CD4-positive, alpha-beta T cell treated with Interleukin-6 at 100 ng/mL for 8 hours (primary cell): ENCODE data around the gene RAB3A.
"Not testable (repeated sequence)": the region's sequence is repeated elsewhere in the genome, so short reads cannot be mapped to it uniquely, and the experiment has no call there.

Experiments used
- DNase-seq: peaks from one replicate; pipeline ENCODE4 v3.0.0-alpha.2; 2020; ENCODE audit warnings: mixed read lengths, low spot score

RAB3A gene

DNA sequence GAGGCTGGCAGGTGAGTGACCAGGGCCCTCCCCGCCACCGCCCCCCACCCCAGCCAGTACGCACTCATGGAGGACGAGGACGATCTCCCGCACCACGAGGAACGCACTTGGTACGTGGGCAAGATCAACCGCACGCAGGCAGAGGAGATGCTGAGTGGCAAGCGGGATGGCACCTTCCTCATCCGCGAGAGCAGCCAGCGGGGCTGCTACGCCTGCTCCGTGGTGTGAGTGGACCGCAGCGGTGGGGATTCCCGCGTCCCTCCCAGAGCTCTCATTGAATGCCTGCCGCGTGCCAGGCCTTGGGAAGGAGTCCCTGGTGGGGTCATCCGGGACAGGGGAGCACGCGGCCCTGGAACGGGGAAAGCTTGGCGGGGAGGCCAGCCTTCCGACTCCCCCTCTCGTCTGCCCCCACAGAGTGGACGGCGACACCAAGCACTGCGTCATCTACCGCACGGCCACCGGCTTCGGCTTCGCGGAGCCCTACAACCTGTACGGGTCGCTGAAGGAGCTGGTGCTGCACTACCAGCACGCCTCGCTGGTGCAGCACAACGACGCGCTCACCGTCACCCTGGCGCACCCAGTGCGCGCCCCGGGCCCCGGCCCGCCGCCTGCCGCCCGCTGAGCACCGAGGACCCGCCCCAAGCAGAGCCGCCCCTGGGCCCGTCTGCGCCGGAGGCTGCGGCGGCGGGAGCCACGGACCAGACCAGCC is 35.0 kb downstream of the RAB3A start:
- no peak for DNase-seq

DNA sequence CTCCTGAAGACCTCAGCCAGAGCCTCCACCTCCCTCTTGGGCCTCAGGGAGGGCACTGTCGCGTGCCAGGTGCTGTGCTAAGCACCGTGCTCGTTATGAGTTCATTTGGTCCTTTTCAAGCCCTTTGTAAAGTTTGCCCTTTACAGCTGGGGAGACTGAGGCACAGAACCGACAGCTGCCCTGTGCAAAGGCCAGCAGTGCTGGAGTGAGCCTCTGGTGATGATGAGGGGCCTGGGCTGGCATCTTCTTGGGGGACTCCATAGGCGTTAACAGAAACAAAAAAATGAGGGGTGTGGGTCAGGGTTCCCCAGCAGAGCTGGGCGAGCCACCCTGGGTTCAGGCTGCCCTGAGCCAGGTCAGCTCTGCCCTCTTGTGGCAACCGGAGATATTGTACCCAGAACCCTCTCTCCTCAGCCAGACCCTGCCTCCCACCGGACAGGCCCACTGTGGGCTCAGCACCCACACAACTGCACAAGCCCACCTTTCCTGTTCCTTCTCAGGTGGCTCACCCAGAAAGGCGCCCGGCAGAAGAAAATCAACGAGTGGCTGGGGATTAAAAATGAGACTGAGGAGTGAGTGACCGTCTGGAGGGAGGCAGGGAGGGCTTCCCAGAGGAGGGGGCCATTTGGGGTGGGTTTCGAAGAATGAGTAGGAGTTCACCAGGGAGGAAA is 35.7 kb downstream of the RAB3A start:
- DNase-seq: peak; percentile 64

DNA sequence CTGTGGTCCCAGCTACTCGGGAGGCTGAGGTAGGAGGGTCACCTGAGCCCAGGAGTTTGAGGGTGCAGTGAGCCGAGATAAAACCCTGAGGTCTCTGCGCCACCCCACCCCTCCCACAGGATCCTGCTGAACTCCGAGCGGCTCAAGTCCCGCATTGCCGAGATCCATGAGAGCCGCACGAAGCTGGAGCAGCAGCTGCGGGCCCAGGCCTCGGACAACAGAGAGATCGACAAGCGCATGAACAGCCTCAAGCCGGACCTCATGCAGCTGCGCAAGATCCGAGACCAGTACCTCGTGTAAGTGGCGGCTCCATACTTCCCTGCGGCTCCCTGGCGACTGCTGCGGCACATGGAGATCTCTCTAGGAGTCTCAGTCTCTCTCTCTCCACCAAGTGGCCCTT is 36.8 kb downstream of the RAB3A start:
- DNase-seq: no peak

DNA sequence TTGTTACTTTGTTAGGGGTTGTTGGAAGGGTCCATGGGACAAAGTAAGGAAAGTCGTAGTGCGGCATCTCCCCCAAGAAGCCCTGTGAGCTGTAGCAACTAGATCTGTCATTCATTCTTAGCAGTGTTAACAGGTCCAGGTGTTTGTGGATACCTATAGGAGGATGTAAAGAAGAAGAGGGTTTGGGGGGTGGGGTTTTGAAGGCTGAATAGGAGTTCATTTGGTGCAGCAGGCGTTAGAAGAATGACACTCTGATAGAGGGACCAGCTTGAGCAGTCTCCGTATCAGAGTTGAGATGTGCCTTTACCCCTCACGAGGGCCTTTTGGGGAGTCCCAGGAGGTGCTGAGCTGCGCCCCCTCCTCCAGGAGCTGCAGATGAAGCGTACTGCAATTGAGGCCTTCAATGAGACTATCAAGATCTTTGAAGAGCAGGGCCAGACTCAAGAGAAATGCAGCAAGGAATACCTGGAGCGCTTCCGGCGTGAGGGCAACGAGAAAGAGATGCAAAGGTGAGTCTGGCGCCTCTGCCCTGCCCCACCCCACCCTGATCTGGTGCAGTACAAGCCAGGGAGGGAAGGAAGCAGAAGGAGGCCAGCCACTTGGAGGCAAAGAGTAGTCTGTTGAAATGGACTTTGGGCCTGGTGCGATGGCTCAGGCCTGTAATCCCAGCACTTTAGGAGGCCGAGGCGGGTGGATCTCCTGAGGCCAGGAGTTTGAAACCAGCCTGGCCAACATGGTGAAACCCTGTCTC is 37.9 kb downstream of the RAB3A start:
- no peak for DNase-seq

DNA sequence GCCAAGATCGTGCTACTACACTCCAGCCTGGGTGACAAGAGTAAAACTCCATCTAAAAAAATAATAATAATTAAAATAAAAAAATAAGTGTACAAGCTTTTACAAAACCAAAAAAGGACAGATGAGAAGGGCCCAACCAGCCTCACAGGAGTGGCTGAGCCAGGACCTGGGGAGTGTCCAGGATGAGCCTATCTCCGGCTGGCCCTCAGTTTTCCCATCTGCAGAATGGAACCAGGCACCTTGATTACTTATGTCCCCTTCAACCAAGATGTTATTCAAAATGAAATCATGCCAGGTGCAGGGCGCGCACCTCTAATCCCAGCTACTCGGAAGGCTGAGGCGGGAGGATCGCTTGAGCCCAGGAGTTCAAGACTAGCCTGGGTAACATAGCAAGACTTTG is 39.8 kb downstream of the RAB3A start:
- DNase-seq: no peak

DNA sequence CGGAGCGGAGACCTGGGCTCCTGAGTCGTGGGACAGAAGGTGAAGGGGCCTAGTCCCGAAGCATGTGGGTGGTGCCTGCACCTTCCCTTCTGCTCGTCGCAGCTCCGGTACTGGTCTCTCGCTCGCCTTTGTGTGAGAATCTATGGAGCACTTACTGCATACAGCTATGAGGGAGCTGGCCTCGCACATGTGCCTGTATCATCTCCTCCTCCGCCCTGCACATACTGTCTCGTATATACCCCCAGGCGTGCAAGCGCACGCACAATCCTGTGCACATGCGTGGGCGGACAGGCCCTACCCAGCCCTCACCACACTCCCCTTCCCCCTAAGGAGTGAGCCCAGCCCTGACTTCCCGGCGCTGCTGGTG is 42.2 kb downstream of the RAB3A start:
- DNase-seq: no peak

DNA sequence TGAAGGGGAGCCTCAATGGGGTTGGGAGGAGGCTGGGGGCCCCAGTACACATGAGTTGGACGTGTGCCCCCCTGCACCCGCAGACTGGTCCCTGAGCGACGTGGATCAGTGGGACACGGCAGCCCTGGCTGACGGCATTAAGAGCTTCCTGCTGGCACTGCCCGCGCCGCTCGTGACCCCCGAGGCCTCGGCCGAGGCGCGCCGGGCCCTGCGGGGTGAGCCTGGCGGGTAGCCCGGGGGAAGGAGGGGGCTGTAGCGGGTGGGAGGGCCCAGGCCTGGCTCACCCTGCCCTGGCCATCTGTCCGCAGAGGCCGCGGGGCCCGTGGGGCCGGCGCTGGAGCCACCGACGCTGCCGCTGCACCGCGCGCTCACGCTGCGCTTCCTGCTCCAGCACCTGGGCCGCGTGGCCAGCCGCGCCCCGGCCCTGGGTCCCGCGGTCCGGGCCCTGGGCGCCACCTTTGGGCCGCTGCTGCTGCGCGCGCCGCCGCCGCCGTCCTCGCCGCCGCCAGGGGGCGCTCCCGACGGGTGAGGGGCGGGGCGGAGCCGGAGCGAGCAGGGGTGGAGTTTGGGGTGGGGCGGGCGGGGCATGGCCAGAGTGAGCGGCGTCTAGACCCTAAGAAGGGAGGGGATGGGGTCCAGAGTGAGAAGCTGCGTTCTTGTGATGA is 42.7 kb downstream of the RAB3A start:
- peak; percentile 77 for DNase-seq

DNA sequence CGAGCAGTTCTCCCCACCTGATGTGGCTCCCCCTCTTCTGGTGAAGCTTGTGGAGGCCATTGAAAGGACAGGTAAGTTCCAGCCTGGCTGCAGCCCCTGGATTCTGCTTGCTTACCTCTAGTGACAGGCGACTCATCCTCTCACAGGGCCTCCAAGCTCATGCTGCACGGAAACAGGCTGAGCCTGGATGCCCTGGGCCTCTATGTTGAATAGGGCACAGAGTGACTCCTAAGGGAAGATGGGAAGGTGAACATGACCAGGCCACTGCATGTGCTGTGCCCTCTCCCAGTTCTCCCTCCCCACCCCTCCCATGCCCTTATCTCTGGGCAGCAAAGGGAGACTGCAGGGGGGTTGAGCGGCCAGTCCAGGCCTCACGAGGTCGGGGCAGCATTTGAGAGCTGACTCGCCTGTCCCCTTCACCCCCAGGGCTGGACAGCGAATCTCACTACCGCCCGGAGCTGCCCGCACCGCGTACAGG is 43.3 kb downstream of the RAB3A start:
- no peak for DNase-seq

DNA sequence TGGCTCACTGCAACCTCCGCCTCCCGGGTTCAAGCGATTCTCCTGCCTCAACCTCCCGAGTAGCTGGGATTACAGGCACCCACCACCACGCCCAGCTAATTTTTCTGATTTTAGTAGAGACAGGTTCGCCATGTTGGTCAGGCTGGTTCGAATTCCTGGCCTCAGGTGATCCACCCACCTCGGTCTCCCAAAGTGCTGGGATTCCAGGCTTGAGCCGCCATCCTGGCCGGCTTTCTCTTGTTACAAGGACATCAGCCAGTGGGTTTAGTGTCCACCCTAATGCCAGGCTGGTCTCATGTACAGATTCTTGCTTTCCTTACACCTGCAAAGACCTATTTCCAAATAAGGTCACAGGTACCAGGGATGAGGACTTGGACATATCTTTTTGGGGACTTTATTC is 44.0 kb downstream of the RAB3A start:
- no peak for DNase-seq

DNA sequence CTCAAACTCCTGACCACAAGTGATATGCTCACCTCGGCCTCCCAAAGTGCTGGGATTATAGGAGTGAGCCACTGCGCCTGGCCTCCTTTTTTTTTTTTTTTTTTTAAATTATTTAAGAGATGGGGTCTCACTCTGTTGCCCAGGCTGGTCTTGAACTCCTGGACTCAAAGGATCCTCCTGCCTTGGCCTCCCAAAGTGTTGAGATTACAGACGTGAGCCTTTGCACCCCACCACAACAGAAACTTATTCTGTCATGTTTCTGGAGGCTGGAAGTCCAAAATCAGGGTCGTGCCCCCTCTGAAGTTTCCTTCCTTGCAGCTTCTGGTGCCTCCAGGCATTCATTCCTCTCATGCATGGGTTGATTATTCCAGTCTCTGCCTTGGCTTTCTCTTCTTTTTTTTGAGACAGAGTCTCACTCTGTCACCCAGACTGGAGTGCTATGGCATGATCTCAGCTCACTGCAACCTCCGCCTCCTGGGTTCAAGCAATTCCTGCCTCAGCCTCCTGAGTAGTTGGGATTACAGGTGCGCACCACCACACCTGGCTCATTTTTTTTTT is 44.7 kb downstream of the RAB3A start:
- DNase-seq: not testable (repeated sequence)

DNA sequence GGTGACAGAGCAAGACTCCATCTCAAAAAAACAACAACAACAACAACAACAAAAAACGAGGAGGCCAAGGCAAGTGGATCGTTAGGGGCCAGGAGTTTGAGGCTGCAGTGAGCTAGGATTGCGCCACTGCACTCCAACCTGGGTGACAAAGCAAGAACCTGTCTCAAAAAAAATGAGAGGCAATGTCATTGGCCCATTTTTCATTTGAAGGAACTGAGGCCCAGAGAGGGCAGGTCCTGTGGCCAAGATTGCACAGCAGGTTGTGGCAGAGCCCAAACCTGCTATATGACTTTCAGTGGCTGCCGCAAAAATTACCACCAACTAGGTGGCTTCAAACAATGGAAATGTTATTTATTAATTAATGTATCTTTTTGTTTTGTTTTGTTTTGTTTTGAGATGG is 45.4 kb downstream of the RAB3A start:
- DNase-seq: no peak

DNA sequence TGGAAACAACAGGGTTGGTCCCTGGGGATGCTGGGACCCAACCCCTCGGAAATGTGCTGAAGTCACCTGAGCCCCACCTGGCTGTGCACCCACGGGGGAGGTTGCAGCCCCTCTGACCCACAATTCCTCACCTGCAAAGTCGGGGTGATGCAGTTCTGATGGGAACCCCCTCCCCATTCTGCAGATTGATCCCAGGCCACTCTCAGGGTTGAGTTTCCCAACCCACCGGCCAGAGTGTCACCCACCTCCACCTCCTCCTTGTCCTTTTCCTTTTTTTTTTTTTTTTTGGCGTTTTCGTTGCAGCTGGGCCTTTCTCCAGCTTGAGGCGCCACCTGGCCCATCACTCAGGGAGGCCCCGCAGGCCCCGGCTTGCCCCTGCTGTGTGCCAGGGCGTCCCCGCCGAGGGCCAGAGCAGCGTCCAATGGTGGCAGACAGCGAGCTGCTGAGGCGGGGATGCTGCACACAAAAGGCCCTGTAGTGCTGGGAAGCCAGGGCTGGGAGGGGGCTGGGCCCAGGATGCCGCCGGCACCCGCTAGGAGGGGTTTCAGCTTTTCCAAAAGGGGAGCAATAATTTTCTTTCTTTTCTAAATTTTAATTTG is 46.3 kb downstream of the RAB3A start:
- no peak for DNase-seq

DNA sequence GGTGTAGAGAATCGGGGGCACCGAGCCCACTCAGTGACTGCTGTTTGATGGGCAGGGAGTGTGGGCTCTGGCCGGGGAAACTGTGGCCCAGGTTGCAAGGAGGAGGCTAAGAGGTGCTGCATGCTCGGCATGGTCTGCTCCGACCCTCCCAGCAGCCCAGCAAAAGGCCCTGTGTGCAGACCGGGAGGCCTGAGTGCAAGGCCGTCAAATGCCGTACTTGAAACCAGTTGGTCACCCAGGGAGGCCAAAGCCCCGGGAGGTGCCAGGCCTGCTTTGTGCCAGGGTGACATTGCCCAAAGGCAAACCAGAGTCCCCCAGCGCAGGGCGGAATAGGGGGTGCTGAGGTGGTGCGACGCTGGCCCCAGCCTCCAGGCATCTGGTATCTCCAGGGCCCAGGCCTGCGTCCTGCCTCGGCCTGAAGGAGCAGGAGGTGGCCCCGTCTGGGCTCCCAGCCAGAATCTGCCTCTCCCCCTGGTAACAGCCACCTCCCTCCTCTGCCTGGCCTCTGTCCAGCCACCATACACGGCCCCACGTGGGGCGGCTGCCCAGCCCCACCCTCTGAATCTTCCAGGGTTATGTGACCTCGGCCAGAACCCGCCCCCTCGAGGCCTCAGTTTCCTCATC is 46.9 kb downstream of the RAB3A start:
- no peak for DNase-seq

DNA sequence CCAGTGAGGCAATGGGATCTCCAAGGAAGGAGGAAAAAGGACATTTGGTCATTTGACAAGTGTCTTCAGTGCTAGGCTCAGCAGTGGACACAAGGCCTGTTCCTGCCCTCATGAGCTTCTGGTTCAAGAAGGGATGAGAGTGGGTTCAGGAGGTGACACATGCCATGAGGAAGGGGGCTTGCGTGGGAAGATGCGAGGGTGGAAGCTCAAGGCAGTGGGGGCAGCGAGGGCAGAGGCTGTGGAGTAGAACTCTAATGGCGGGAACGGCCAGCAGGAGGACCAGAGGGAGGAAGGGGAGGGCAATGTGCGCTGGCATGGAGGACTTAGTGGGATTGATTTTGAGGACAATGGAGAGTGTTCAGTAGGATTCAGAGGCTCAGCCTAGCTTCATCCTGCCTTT is 47.6 kb downstream of the RAB3A start:
- DNase-seq: no peak

DNA sequence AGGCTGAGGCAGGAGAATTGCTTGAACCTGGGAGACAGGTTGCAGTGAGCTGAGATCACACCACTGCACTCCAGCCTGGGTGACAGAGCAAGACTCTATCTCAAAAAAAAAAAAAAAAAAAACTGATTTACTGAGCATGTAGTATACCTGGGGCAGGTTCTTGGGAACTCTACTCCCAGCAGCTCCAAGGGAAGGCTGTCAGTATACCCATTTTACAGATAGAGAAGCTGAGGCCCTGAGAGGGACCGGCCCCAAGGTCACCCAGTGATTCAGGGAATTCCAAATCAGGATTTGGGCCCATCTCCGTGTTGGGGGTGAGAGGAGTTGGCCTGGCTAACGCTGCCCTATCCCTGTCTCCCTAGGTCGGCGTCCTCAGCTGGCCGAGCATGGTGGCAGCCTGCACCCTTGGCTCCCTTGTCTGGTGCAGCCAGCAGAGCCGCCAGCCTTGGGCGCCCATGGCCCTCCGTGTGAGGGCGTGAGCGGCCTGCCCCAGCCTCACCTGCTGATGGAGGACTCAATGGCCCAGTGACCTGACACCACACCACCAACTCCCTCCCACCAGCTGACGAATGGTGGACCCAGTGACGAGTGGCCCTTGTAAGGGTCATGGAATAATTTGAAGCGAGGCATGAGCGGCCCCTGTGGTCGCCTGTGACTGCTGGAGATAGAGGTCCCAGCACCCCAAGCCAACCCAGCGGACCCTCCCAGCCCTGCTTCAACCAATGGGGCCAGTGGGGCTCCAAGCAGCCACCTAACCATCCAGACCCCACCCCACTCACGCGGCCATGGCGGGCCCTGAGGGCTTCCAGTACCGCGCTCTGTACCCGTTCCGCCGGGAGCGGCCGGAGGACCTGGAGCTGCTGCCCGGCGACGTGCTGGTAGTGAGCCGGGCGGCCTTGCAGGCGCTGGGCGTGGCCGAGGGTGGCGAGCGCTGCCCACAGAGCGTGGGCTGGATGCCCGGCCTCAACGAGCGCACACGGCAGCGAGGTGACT is 48.5 kb downstream of the RAB3A start:
- DNase-seq: no peak

DNA sequence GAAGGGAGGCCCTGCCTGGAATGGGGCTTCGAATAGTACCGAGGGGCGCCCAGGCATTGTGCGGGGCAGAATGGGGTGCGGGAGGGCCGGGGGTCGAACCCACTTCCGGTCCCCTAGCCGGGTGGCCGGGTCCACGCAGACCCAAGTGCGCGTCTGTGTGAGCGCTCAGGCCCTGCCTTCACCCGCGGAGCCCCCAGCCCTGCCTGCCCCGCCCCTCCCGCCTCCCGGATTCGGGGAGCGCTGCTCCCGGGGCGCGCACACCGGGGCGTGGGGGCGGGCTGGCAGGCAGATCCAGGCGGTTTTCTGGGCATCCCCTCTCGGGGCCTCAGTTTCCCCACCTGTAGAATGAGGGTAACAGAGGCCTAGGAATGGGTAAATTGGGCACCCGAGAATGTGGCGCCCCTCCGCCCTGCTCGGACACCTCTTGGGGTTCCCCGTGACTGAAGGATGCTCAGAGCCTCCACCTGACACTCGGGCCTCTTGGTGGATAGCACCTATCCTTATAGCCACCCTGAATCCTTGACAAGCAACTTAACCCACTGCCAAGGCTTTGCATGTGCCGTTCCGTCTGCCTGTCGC is 50.2 kb downstream of the RAB3A start:
- no peak for DNase-seq

DNA sequence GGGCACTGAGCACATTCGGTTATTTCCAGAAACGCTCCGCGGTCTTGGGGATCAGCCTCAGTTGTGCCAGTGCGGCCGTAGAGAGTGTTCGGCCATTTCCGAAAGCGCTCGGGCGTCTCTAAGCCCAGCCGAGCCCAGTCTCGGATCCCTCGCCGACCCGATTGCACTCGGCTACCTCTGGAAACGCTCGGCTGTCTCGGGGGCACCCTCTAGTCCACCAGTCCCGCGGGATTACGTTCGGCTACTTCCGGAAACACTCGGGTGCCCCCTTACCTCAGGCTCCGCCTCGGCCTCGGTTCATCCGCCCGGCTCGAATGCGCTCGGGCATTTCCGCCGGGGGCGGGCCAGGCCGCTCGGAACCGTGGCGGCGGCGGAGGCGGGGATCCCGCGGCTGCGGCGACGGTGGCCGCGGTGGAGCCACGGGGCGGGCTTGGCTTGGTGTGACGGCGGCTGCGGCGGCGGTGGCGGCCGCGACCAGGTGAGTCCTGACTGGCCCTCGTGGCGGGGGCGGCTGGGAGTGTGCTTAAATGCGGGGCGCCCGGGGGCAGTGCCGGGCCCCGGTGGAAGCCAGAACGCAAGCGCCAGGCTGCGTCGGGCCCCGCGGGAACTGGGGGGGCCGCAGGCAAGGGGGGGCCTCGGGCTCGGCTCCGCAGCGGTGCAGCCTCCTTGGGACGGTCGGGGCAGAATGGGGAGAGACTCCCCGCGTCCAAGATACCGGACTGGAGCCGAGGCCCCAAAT is 50.9 kb downstream of the RAB3A start, which contains the start of gene PIK3R2:
PIK3R2 (plus strand) TSS at position 347 of the 739 bp plus-strand sequence. CDS start 2,717 bp downstream, outside the sequence.
- peak; percentile 99 for DNase-seq

DNA sequence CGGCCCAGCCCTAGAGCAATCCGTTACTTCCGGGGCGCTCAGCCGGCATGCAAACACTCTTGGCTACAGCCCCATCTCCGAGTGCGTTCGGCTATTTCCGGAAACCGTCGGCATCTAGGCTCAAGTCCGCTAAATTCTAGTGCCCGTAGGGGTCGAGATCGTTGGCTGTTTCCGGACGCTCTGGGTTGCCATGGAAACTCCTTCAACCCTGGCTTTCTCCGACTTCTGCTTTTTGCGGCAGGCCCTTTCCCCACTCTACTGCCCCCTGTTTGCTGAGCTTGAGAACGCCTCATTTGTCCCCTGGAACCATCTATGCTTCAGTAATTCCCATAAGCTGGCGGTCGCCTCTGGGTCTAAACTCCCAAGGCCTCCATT is 51.4 kb downstream of the RAB3A start:
- DNase-seq: peak; percentile 97
